ENCODE data around the gene ATRIP. TPM values are rescaled to one million over a fixed set of nuclear protein-coding genes. Genes with fewer than 3 reads are reported as not detected.
"Not testable (repeated sequence)": the region's sequence is repeated elsewhere in the genome, so short reads cannot be mapped to it uniquely, and the experiment has no call there.

The ATRIP gene
- total RNA-seq, 1 donor from 2014 or later: 15.8 TPM

DNA sequence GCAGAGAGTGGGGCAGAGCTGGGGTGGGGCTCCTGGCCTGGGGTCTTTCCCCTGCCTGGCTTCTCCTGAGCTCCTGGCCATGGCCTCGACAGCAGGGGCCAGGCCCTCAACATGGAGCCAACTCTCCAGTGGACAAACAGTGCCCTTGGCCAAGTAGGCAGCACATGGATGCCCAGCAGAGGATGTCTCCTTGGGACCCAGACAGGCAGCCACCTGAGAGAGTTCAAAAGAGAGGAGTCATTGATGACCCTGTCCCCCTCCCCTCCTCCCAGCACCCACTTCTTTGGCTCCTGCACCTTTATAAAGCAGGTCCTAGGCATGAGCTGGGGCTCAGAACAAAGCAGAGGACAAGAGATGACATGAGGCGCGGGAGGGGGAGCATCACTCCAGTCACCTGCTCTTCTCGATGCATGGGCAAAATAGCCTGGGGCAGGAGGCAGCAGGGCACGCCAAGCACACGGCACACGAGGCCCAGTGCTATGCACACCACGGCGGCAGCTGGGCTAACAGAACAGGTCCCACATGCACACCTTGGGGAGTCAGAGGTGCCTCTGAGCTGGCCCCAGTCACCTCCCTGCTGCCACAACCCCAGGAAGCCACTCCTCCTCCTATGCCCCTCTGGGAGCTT, 30.0 kb downstream of the ATRIP start:
- Mint-ChIP-seq H3K36me3 (ENCODE audit: unreplicated experiment) (peaks cover 5% of the 10 kb centered on the region), H3K27me3 (ENCODE audit: unreplicated experiment) (peaks cover 9% of the 10 kb centered on the region), H3K27ac (ENCODE audit: unreplicated experiment) (no peak overlapping the region)

DNA sequence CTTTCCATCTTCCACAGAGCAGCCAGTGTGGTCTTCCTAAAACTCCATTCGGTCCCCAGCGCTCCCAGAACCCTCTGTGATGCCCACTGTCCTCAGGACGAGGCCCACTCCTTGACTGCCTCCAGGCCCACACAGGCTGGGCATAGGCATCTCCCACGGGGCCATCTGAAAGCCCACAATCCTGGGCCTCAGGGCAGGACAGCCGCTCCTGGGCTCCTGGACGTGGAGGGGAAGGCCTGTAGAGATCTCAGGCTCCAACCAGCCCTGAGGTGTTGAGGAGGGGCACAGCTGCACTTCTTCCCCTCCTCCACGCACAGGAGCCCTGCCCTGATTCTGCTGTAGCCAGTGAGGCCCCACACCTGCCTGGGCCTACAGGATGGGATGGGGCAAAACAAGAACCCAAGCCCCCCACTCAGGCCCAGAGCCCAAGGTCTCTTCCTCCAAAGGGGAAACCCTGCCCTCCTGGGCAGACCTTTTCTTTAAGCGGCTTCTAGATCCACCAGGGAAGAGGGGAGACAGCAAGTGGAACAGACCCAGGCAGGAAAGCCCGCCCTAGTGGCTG, 31.5 kb downstream of the ATRIP start:
- TF ChIP-seq, protein P1, sequence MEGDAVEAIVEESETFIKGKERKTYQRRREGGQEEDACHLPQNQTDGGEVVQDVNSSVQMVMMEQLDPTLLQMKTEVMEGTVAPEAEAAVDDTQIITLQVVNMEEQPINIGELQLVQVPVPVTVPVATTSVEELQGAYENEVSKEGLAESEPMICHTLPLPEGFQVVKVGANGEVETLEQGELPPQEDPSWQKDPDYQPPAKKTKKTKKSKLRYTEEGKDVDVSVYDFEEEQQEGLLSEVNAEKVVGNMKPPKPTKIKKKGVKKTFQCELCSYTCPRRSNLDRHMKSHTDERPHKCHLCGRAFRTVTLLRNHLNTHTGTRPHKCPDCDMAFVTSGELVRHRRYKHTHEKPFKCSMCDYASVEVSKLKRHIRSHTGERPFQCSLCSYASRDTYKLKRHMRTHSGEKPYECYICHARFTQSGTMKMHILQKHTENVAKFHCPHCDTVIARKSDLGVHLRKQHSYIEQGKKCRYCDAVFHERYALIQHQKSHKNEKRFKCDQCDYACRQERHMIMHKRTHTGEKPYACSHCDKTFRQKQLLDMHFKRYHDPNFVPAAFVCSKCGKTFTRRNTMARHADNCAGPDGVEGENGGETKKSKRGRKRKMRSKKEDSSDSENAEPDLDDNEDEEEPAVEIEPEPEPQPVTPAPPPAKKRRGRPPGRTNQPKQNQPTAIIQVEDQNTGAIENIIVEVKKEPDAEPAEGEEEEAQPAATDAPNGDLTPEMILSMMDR (IDR thresholded peaks at IDR 0.05; ENCODE audit: partially characterized antibody, unreplicated experiment): no peak

More for the DNA sequence above, 30.0 kb downstream of the ATRIP start:
- Mint-ChIP-seq H3K4me3 (ENCODE audit: unreplicated experiment) (no peak overlapping the region), H3K4me1 (ENCODE audit: low read depth, unreplicated experiment) (peaks cover 17% of the 10 kb centered on the region), H3K9me3 (ENCODE audit: unreplicated experiment) (peaks cover 2% of the 10 kb centered on the region)
- TF ChIP-seq, protein P1 (IDR thresholded peaks at IDR 0.05; ENCODE audit: partially characterized antibody, unreplicated experiment): no peak
- no peak for DNase-seq

DNA sequence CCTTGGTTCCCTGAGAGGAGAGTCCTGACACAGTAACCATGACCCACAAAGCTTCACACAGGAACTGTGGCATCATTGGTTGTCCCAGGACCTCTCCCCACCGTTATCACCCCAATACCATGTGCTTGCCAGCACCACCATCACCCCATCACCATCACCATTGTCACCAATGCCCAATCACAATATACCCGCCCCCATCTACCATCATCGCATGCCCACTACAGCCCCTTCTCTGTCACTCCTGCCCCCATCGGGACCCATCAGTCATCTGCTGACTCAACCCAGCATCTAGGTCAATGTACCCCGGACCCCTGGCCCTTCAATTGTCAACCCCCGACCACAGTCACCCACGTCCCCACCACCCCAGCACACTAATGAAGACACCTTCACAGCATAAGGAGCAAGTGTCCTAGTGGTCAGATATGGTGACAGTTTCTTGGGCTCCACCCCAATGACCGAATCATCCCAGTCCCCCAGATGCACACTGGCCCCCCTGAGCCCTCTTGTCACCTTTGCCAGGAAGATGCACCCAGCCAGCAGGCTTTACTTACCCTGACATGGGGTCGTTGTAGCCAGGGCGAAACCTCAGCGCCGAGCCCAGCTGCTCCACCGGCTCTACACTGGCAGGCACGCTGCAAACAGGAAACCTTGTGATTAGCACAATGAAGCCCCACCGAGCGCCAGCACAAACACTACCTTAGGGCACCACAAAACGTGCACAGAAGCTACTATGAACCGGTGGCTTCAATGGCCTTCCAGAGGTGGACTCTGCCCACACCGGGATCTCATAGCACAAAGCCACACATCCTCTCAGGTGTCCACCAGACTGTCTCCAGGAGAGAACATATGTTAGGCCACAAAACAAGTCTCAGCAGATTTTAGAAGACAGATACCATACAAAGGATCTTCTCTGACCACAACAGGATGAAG, 32.4 kb downstream of the ATRIP start:
- no peaks in the 10 kb centered on the region for H3K36me3 Mint-ChIP-seq (ENCODE audit: unreplicated experiment)
- no peak for DNase-seq
- peaks cover 4% of the 10 kb centered on the region for H3K9me3 Mint-ChIP-seq (ENCODE audit: unreplicated experiment)
- TF ChIP-seq, protein P1 (IDR thresholded peaks at IDR 0.05; ENCODE audit: partially characterized antibody, unreplicated experiment): no peak
- no peak overlapping the region for H3K4me3 Mint-ChIP-seq (ENCODE audit: unreplicated experiment)
- peak overlapping the region; percentile 17 for H3K27ac Mint-ChIP-seq (ENCODE audit: unreplicated experiment)
- peaks cover 9% of the 10 kb centered on the region for H3K4me1 Mint-ChIP-seq (ENCODE audit: low read depth, unreplicated experiment)
- peaks cover 7% of the 10 kb centered on the region for H3K27me3 Mint-ChIP-seq (ENCODE audit: unreplicated experiment)

More for the DNA sequence above, 31.5 kb downstream of the ATRIP start:
- H3K27ac Mint-ChIP-seq (ENCODE audit: unreplicated experiment): no peak overlapping the region
- H3K4me3 Mint-ChIP-seq (ENCODE audit: unreplicated experiment): no peak overlapping the region
- peaks cover 7% of the 10 kb centered on the region for H3K27me3 Mint-ChIP-seq (ENCODE audit: unreplicated experiment)
- H3K4me1 Mint-ChIP-seq (ENCODE audit: low read depth, unreplicated experiment): peaks cover 14% of the 10 kb centered on the region
- peaks cover 3% of the 10 kb centered on the region for H3K9me3 Mint-ChIP-seq (ENCODE audit: unreplicated experiment)
- peaks cover 1% of the 10 kb centered on the region for H3K36me3 Mint-ChIP-seq (ENCODE audit: unreplicated experiment)
- DNase-seq: no peak

DNA sequence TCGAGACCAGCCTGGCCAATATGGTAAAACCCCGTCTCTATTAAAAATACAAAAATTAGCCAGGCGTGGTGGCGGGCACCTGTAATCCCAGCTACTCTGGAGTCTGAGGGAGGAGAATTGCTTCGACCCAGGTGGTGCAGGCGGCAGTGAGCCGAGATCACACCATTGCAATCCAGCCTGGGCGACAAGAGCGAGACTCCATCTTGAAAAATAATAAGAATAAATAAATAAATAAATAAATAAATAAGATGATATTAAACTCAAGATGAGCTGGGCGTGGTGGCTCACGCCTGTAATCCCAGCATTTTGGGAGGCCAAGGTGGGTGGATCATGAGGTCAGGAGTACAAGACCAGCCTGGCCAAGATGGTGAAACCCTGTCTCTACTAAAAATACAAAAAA, 34.4 kb downstream of the ATRIP start:
- H3K27me3 Mint-ChIP-seq (ENCODE audit: unreplicated experiment); H3K4me3 Mint-ChIP-seq (ENCODE audit: unreplicated experiment); H3K27ac Mint-ChIP-seq (ENCODE audit: unreplicated experiment); H3K36me3 Mint-ChIP-seq (ENCODE audit: unreplicated experiment); DNase-seq; H3K4me1 Mint-ChIP-seq (ENCODE audit: low read depth, unreplicated experiment); H3K9me3 Mint-ChIP-seq (ENCODE audit: unreplicated experiment): not testable (repeated sequence)

DNA sequence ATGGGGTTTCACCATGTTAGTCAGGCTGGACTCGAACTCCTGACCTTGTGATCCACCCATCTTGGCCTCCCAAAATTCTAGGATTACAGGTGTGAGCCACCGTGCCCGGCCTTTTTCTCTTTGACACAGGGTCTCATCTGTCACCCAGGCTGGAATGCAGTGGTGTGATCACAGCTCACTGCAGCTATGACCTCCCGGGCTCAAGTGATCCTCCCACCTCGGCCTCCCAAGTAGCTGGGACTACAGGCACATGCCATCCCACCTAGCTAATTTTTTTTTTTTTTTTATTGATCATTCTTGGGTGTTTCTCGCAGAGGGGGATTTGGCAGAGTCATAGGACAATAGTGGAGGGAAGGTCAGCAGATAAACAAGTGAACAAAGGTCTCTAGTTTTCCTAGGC, 36.3 kb downstream of the ATRIP start:
- not testable (repeated sequence) for H3K27me3 Mint-ChIP-seq (ENCODE audit: unreplicated experiment); H3K4me1 Mint-ChIP-seq (ENCODE audit: low read depth, unreplicated experiment); DNase-seq; H3K36me3 Mint-ChIP-seq (ENCODE audit: unreplicated experiment); H3K27ac Mint-ChIP-seq (ENCODE audit: unreplicated experiment); H3K9me3 Mint-ChIP-seq (ENCODE audit: unreplicated experiment); H3K4me3 Mint-ChIP-seq (ENCODE audit: unreplicated experiment)
